Stimulated activated CD4-positive, alpha-beta T cell treated with anti-CD3 and anti-CD28 coated beads, Interleukin-12 subunit alpha, Interleukin-12 subunit beta, amount 100 ng/mL, for 24 hours (primary cell): ENCODE measurements around the gene RGS4.

Experiments
- DNase-seq, 2 experiments: peaks; one replicate each; pipeline ENCODE4 v3.0.0-alpha.2; 2020; ENCODE audit warnings: low read depth in 2 of 2

The RGS4 gene

DNA sequence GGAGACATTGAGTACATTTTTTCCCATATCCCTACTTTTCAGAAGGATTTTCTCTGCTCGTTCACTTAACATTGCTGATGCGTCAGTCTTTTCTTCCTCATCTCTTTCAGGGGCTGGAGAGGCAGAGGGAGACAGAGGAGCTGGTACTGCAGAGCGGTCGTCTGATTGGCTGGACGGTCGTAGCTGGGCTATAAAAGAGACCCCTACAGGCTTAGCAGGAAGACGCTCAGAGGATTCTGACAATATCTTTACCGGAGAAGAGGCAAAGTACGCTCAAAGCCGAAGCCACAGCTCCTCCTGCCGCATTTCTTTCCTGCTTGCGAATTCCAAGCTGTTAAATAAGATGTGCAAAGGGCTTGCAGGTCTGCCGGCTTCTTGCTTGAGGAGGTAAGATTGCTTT lies at the start of gene RGS4:
TSS of gene RGS4 (plus strand) at position 220 of the 400 bp plus-strand sequence. CDS start at position 344, 124 bp downstream.
- DNase-seq: no peak

DNA sequence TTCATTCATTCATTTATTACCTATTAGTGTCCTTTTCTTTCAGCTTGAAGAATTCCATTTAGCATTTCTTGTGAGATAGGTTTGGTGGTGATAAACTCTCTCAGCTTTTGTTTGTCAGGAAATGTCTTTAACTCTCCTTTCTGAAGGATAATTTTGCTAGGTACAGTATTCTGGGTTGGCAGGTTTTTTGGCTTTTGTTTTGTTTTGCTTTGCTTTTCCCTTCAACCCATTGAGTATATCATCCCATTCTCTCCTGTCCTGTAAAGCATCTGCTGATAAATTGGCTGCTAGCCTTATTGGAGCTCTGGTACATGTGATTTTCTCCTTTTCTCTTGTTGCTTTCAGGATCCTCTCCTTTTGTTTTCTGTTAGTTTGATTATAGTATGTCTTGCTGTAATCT lies 47.0 kb upstream of the RGS4 start:
- no peak for DNase-seq

DNA sequence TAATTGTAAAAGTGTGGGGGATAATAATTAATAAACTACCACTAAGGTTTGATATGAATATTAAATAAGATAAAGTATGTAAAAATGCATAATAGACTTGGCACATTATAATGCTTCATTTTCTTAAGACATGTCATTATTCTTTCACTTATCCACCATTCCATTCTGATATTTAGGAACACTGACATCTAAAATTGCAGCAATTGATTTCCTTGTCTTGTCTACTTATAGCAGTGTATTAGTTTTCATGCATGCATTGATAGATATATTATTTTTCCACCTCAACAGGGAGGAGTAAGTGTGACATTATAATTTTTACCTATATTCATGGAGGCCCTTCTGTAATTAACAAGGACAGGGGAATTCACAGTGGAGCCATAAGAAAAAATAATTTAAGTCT lies 41.6 kb upstream of the RGS4 start:
- no peak for DNase-seq

DNA sequence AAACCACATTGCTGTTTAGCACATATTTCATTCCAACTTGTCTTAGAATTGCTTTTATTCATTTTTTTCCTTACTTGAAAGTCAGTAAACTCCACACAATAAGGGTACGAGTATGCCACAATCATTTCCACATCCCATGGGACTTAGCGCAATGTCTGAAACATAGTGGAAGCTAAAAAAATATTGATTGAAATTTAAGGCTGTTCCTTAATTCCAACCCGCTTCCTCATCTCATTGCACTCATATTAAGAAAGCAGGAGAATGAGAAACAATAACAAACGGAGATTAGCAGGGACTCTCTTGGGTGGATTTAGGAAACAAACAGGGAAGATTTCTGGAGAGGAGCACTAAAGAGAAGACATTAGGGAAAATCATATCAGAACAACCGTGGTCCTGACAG lies 39.3 kb upstream of the RGS4 start:
- DNase-seq: no peak

DNA sequence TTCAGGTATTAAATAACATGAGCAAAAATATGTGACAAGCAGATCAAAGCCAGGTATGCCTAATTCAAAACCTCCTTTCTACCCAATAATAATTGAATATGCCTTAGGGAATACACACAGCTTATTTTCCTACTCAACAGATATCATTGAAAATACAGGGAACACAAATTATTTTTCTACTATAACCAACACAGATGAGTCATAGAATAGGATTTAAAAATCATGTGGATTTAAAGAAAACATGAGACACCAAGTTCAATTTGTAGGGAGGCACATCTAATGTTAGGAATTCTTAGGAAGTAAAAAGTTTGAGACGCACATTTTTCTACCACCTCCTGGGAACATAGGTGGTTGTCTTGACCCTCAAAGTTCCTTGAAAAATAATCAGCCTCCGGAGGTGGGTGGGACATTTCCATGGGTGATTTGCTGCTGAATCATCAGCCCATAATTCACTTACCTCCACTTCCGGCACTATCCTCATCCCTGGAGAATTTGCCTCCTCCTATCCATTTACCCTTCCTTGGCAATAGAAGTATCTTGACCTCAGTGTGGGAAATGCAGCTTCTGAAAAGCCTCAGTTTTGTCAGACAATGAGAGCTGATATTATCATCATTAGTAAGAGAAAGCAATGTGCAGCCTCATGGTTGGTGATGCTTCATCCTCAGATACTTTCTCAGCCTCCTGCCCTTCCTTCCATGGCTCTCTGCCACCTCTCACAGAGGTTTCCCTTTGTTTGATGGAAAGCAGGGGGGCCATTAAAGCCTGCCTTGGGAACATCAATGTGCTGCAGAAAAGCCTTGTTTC lies 33.5 kb upstream of the RGS4 start:
- DNase-seq: no peak

DNA sequence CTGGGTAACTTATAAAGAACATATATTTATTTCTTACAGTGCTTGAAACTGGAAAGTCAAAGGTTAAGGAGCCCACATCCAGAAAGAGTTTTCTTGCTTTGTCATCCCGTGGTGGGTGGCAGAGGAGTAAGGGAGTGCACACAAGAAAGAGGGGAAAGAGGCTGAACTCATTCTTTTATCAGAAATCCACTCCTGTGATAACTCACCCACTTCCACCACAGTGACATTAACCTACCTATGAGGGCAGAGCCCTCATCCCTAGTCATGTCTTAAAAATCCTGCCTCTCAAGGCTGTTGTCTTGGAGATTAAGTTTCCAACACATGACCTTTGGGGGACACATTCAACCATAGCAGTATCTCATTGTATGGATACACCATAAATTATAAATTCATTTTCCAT lies 32.5 kb upstream of the RGS4 start:
- no peak for DNase-seq

DNA sequence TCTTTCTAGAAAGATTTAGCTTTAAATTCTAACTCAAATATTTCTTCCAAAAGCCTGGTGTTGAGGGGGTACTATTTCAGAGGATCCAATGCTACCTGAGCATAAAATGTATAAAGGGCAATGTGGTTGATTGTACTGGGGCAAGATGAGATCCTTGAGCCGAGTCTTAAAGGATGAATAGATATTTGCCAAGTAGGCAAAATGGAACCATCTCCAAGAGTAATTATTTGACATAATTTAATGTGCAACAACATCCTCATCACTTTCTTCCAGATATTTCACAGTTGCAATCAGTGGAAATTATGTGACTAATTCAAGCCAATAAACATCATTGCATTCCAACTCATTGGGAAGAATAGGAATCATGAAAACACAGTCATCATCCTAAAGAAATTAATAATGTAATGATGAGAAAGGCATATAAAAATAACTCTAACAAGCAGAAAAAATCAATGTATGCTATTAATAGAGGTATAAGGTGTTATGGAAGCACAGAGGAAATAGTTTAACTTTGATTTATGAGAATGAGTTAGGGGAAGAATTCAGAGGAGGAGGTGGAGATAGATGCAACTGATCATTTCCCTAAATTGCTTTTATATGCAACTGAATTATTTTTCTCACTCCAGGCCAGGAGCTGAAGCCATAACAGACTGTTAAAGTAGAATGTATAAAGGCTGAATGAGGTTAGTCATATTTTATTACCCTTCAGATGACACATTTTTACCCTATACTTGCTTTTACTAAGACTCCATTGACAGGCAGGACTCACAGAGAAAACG lies 30.0 kb upstream of the RGS4 start:
- no peak for DNase-seq

DNA sequence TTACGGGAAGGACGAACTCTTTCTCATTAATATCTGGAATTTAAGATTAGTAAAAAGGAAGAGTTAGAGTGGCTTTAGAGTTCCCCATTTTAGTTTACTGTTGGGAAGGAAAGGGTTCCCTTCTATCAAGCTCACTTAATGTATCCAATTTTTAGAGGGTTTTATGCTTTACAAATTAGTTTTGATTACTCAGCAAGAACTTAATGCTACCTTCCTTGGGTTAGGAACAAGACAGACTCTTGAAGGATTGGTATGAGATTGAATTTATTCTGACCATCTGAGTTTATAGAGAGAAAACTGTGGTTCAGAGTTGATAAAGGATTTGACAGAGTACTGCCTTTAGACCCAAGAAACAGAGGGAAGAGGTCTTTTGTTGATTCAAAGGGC lies 29.5 kb upstream of the RGS4 start:
- no peak for DNase-seq

DNA sequence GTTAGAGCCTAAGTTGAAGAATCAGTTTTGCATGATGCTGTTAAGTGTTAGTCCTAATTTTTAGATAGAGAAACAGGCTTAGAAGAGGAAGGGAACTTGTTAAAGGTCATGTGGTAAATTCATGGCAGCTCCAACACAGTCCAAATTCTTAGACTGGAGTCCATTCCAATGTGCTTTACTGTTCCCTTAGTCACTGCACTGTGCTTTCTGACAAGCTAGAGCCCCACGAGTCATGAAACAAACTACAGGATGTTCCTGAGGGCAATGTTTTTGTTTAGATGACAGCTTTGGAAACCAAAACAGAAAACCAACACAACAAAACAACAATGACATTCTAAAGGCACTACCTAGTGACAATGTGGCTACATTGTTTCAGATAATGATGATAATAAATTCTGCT lies 23.1 kb upstream of the RGS4 start:
- no peak for DNase-seq

DNA sequence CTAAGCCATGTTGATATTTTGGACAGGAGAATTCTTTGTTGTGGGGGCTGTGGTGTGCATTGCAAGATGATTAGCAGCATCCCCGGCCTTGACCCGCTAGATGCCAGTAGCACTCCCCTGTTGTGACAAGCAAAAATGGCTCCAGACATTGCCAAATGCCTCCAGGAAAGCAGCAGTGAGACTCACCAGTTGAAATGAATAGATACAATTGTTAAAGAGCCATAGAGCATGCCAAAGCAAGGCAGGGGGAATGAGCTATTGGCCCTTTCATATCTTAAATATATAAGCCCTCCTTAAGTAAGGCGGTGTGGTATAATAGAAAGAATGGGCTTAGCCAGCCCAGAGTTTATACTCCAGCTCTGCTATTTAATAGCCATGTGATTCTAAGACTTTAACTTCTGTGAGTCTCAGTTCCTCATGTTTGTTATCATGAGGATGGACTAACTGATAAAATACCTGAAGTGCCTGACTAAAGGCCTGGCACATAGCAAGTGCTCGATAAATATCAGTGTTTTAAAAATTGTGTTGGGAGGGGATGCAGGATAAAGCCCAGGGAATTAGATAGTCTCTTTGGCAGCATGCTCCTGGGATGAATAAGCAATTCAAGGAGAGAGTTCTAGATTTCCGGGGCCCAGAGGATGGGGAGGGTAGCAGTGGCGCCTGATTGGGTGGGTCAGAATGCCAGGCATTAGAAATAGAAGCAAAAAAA lies 21.1 kb upstream of the RGS4 start:
- DNase-seq: no peak

DNA sequence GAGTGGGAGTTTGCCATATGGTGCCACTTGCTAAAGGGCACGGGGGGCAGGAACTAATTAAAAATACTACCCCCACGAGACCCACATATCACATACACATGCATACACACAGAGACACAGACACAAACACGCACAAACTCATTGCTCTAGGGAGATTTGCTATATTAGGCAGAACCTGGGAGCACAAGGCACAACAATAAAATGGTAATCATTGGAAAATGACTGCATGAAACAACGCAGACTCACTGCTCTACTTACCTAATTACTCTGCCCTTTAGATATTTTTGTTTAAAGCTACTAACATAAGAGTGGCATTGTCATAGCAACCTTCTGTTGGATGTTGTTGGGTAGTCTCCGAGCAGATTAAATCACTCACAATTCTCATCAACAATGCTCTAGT lies 20.3 kb upstream of the RGS4 start:
- DNase-seq: no peak

DNA sequence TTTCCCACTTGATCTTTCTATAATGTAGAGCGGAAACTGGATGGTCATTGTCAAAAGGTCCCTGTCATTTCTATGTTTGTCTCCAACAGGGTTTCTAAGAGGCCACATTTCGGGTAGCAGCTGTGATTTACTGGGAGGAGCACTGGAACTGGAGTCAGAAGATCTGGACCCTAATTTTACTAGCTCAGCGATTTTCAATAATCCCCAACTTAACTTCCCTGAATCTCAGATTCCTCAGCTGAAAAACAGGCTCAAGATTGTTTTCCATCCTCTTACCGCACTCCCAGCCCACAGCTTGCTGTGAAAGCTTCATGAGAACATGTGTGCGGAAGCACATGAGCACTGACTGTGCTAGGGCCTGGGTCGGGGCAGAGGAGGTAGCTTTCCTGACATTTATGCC lies 19.9 kb upstream of the RGS4 start:
- no peak for DNase-seq

DNA sequence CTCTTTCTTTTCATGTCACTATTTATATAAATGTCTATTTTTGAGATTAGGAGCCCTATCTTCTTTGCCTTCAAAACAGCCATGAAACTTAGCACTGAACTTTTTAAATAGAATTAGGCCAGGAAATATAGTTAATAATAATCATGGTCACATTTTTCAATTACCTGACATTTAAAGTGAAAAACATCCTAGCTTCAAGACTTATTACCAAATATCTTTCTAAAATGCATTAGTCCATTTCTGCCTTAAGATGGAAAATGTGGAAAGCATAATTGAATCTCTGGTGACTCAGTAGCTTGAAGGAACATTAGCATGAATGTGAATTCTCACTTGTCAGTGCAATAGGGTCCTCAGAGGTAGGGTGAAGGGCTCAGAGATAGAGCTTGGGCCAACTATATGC lies 18.7 kb upstream of the RGS4 start:
- no peak for DNase-seq

DNA sequence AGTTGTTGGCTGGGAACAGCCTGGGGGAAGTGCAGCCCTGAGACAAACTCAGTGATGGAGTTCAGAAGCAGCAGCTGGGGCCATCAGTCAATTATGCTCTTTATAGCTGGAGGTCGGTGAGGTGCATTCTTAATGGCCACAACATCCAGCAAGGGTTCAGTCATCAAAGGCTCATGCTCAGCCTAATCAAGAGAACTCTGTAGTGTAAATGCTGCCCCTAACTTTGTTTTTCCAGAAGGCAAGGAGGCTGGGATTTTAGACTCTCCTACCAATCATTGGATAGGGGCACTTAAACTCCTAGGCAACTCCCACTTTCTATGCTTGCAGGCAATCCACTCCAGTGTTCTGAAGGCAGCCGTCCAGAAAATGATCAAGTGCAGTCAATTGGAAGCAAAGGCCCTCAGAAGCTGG lies 15.0 kb upstream of the RGS4 start:
- DNase-seq: no peak

DNA sequence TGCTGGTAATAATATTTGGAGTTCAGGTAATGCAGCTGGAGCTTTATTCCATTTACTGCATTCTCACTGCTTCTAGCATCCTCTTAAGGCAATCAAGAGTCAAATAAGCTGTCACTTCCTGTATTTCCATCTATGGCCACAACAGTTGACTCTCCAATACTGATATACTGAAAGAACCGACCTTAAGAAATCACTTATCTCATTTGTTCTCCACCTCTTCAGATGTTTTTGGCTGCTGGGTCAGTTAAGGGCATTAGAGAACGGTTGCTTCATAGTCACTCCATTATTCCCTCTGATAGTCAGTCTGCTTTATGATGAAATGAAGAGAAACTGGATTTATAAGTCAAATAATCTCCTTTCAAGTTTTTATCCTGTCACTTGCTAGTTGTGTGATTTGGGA lies 14.2 kb upstream of the RGS4 start:
- DNase-seq: no peak

DNA sequence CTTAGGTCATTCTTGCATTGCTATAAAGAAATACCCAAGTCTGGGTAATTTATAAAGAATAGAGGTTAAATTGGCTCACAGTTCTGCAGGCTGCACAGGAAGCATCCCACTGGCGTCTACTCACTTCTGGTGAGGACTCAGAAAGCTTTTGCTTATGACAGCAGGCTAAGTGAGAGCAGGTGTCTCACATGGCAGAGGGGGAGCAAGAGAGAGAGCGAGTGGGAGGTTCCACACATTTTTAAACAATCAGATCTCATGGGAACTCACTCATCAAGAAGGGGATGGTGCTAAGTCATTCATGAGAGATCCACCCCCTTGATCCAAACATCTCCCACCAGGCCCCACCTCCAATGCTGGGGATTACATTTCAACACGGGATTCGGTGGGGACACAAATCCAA lies 13.6 kb upstream of the RGS4 start:
- DNase-seq: no peak

DNA sequence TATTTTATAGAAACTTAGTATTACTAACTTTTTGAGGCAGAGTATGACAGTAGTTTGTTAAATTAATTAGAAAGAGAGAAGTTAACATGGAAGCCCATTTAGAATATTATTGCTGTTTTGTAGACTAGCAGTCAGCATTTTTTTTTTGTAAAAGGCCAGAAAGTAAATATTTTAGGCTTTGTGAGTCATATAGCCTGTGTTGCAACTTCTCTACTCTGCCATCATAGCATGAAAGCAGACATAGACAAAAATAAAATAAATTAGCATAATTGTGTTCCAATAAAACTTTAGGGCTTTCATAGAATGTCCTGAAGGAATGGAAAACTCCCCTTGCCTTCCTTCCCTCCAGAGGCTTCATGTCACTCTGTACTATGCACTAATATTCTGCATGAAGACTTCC lies 12.3 kb upstream of the RGS4 start:
- DNase-seq: no peak

DNA sequence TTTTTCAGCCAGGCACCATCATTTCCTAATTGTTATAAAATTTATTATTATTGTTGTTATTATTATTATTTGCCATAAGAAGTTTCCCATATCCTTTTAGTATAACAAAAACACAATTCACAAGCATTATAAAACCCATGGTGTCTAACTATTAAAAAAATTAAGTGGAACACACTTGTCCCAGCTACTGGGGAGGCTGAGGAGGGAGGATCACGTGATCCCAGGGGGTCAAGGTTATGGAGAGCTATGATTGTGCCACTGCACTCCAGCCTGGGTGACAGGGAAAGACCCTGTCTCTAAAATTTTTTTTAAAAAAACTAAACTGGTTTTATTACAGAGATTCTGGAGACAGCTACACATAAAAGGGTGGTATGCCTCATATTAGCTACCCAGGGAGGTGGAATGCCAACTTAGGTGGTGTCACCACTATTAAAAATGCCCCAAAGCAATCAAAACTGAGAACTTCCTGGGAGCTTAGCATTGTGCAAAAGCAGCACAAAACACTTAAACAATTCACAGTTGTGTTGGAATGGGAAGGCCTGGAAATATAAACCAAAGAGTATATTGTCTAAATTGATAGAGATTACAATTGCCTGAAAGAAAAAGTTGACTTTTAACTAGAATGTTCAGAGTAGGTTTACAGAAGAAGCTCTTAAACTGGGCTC lies 8.7 kb upstream of the RGS4 start:
- no peak for DNase-seq

DNA sequence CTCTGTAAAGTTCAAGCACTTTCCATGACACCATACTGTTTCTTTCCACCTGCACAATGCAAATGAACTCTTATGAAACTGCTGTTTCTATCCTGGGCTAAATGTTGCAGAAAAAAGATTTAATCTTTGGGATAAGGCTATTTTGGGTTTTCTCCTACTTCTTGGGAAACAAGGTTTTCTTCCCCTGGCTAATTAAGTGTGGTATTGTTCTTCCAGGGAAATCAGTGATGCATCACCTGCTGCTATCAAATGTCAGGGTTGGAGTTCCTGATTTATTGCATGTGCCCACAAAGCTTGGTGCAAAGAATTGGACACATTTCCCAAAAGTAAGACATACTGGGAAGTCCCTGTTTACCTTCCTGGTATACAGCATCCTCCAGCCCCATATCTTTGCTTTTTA lies 6.0 kb upstream of the RGS4 start:
- DNase-seq: no peak

DNA sequence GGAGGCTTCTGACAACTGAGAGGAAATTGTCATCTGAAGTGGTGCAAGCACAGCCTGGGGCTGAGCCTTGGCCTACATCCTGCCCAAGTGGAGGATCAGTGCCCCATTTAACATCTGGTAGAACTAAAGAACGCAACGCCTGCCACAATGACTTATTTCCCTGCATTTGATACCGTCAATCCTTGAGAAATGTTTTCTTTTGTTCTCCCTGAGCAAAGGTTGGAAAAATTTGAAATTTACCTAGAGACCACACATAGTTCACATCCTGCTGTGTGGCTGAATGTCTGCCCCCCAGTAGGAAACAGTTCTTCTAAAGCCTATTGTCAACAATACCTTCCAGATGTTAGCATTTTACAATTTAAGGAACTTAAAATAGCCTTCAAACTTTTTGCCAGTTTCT lies 5.6 kb upstream of the RGS4 start:
- DNase-seq: no peak

DNA sequence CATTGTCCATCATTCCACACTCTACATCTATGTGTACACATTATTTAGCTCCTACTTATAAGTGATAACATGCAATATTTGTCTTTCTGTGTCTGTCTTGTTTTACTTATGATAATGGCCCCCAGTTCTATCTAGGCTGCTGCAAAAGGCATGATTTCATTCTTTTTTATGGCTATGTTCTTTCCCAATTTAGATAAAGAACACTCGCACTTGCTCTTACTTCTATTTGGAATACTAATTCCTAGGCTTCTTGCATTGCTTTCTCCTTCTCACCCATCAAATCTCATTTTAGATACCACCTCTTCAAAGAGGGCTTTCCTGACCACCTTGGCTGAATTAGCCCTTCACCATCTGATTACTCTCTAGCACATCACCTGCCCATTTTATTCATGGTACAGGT lies 3.0 kb upstream of the RGS4 start:
- DNase-seq: no peak

DNA sequence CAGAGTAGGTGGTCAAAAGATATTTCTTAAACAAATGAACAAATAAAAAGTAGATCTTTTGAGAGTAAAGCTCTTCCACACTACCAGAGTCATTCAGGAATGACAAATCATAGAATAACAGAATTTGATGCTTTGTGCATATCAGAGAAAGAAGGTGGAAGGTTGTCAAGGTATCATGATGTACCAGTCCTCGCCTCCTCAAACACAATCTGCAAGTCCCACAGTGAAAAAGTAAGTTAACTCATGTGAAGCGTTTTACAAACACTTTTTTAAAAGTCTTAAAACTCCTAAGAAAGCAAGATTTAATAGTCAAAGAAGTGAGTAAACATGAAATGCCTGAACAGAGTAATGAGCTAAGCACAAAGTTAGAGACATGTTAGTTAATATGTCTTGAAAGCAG lies 2.5 kb upstream of the RGS4 start:
- no peak for DNase-seq
